Neural cell (in vitro differentiated cells): ENCODE results near the gene STXBP4. TPM values are rescaled to one million over a fixed set of nuclear protein-coding genes. Genes with fewer than 3 reads are reported as not detected.

Source experiments
- H2AFZ ChIP-seq: fragments of 200-600, 300-800 bp; sonication (generic), shearing (Covaris generic); 2 replicates; pipeline ENCODE4 v1.6.0; 2014; ENCODE audit warnings: low read depth, mild to moderate bottlenecking, antibody characterized with exemption, low read length, moderate library complexity
- H3F3A ChIP-seq: fragments of 200-600 bp; shearing (Covaris generic); 2 replicates; pipeline ENCODE4 v1.6.1; 2016; ENCODE audit warnings: mild to moderate bottlenecking, moderate library complexity, mixed read lengths, antibody characterized with exemption, low read length; ENCODE audit not compliant: insufficient read depth, poor library complexity, severe bottlenecking
- H3K27ac ChIP-seq: fragments of 200-600, 300-800 bp; sonication (generic), shearing (Covaris generic); 2 replicates; pipeline ENCODE4 v1.5.1; 2014; ENCODE audit warnings: mild to moderate bottlenecking, low read length, moderate library complexity
- H3K27me3 ChIP-seq: fragments of 300-800, 200-600 bp; sonication (generic), shearing (Covaris generic); 2 replicates; pipeline ENCODE4 v1.6.0; 2014; ENCODE audit warnings: mild to moderate bottlenecking, low read depth, low read length, moderate library complexity; ENCODE audit not compliant: insufficient read depth
- H3K36me3 ChIP-seq: fragments of 300-800, 200-600 bp; sonication (generic), shearing (Covaris generic); 2 replicates; pipeline ENCODE4 v1.5.1; 2014; ENCODE audit warnings: mild to moderate bottlenecking, antibody characterized with exemption, low read length, moderate library complexity; ENCODE audit not compliant: insufficient read depth
- H3K4me2 ChIP-seq: fragments of 300-800, 200-600 bp; sonication (generic), shearing (Covaris generic); 2 replicates; pipeline ENCODE4 v1.6.0; 2014; ENCODE audit warnings: mild to moderate bottlenecking, low read length
- H3K4me3 ChIP-seq: fragments of 300-800, 200-600 bp; sonication (generic), shearing (Covaris generic); 2 replicates; pipeline ENCODE4 v1.5.1; 2014; ENCODE audit warnings: mild to moderate bottlenecking, low read length, moderate library complexity
- H3K79me2 ChIP-seq: fragments of 200-600 bp; shearing (Covaris generic); replicated peaks from 2 replicates; pipeline ENCODE4 v1.6.0; 2014; ENCODE audit warnings: mild to moderate bottlenecking, low read length, moderate library complexity; ENCODE audit not compliant: insufficient read depth
- H3K9ac ChIP-seq: fragments of 300-800, 200-600 bp; sonication (generic), shearing (Covaris generic); 2 replicates; pipeline ENCODE4 v1.6.1; 2016; ENCODE audit warnings: mild to moderate bottlenecking, low read length, mixed read lengths
- H3K9me2 ChIP-seq: fragments of 200-600 bp; shearing (Covaris generic); 2 replicates; pipeline ENCODE4 v1.6.1; 2016; ENCODE audit warnings: mild to moderate bottlenecking, low read length, mixed read lengths; ENCODE audit not compliant: insufficient read depth
- H3K9me3 ChIP-seq: fragments of 200-600, 300-800 bp; sonication (generic), shearing (Covaris generic); 2 replicates; pipeline ENCODE4 v1.6.1; 2016; ENCODE audit warnings: mild to moderate bottlenecking, mixed run types, low read length, moderate library complexity, mixed read lengths
- H4K20me1 ChIP-seq: fragments of 200-600 bp; shearing (Covaris generic); 2 replicates; pipeline ENCODE4 v1.6.1; 2016; ENCODE audit warnings: mild to moderate bottlenecking, mixed run types; ENCODE audit not compliant: insufficient read depth
- CTCF ChIP-seq: fragments of 450-650 bp; IDR thresholded peaks from 2 replicates; pipeline ENCODE4 v1.5.1; 2014; ENCODE audit warnings: antibody characterized with exemption, mild to moderate bottlenecking, moderate library complexity; ENCODE audit not compliant: poor library complexity, severe bottlenecking
- EP300 ChIP-seq: fragments of 450-650 bp; conservative IDR thresholded peaks from 2 replicates; pipeline ENCODE4 v1.6.1; 2014; ENCODE audit warnings: antibody characterized with exemption, mild to moderate bottlenecking, moderate library complexity; ENCODE audit not compliant: poor library complexity, severe bottlenecking
- EZH2 ChIP-seq: fragments of 200-600, 300-800 bp; shearing (Covaris generic), sonication (generic); IDR thresholded peaks from 2 replicates; pipeline ENCODE4 v1.6.1; 2014; ENCODE audit warnings: antibody characterized with exemption, low read length, borderline replicate concordance, mild to moderate bottlenecking; ENCODE audit not compliant: insufficient read depth, poor library complexity, severe bottlenecking
- MXI1 ChIP-seq: fragments of 450-650 bp; conservative IDR thresholded peaks from 2 replicates; pipeline ENCODE4 v1.6.1; 2014; ENCODE audit warnings: antibody characterized with exemption, mild to moderate bottlenecking; ENCODE audit not compliant: poor library complexity, severe bottlenecking
- POLR2AphosphoS5 ChIP-seq: IDR thresholded peaks from 2 replicates; pipeline ENCODE4 v1.6.1; 2012
- RAD21 ChIP-seq: fragments of 450-650 bp; conservative IDR thresholded peaks from 2 replicates; pipeline ENCODE4 v1.6.1; 2014; ENCODE audit warnings: antibody characterized with exemption, mild to moderate bottlenecking, moderate library complexity
- SMC3 ChIP-seq: fragments of 450-650 bp; conservative IDR thresholded peaks from 2 replicates; pipeline ENCODE4 v1.6.1; 2014; ENCODE audit warnings: antibody characterized with exemption, mild to moderate bottlenecking, moderate library complexity; ENCODE audit not compliant: poor library complexity
- TAF1 ChIP-seq: IDR thresholded peaks from 2 replicates; pipeline ENCODE4 v1.6.1; 2012; ENCODE audit warnings: low read depth
- polyA plus RNA-seq: library from polyadenylated mRNA; depleted of rRNA; stranded (reverse); fragments of >200 nt; gene quantifications from 2 replicates; pipeline ENCODE4 v1.2.3, GENCODE V29; 2014
- TF ChIP-seq, protein P1 (sequence below): IDR thresholded peaks from 2 replicates; pipeline ENCODE4 v1.6.1; 2012; ENCODE audit warnings: borderline replicate concordance

Gene STXBP4
- polyA plus RNA-seq, 1 donor from 2014 or later: 8.1 TPM

DNA sequence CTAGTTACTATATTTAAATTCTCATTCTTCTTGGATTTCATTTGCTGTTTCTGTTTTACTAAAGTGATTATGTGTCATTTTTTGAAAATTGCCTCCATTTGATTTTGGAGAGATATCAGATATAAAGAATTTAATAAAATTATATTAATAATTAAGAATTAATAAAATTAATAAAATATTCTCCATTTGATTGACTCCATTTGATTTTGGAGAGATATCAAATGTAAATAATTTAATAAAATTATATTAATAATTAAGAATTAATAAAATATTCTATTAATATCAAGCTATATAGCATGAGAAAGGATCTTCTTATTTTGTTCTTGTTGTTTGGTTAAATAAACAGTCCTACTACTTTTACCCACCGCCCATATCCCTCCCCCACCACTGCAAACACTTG, 23.0 kb downstream of the STXBP4 start:
- Histone ChIP-seq H3K9ac (no peak overlapping the region), H3K4me3 (no peak overlapping the region), H3F3A (no peaks in the 10 kb centered on the region), H2AFZ (no peak overlapping the region), H4K20me1 (no peaks in the 10 kb centered on the region), H3K4me2 (no peak overlapping the region), H3K36me3 (no peaks in the 10 kb centered on the region), H3K27ac (no peak overlapping the region), H3K9me3 (no peaks in the 10 kb centered on the region), H3K9me2 (no peaks in the 10 kb centered on the region), H3K27me3 (no peaks in the 10 kb centered on the region), H3K79me2 (no peaks in the 10 kb centered on the region)
- TF ChIP-seq EP300 (no peak), SMC3 (no peak), CTCF (no peak), RAD21 (no peak), MXI1 (no peak), TAF1 (no peak), POLR2AphosphoS5 (no peak), EZH2 (no peak)
- TF ChIP-seq, protein P1, sequence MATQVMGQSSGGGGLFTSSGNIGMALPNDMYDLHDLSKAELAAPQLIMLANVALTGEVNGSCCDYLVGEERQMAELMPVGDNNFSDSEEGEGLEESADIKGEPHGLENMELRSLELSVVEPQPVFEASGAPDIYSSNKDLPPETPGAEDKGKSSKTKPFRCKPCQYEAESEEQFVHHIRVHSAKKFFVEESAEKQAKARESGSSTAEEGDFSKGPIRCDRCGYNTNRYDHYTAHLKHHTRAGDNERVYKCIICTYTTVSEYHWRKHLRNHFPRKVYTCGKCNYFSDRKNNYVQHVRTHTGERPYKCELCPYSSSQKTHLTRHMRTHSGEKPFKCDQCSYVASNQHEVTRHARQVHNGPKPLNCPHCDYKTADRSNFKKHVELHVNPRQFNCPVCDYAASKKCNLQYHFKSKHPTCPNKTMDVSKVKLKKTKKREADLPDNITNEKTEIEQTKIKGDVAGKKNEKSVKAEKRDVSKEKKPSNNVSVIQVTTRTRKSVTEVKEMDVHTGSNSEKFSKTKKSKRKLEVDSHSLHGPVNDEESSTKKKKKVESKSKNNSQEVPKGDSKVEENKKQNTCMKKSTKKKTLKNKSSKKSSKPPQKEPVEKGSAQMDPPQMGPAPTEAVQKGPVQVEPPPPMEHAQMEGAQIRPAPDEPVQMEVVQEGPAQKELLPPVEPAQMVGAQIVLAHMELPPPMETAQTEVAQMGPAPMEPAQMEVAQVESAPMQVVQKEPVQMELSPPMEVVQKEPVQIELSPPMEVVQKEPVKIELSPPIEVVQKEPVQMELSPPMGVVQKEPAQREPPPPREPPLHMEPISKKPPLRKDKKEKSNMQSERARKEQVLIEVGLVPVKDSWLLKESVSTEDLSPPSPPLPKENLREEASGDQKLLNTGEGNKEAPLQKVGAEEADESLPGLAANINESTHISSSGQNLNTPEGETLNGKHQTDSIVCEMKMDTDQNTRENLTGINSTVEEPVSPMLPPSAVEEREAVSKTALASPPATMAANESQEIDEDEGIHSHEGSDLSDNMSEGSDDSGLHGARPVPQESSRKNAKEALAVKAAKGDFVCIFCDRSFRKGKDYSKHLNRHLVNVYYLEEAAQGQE: no peak

DNA sequence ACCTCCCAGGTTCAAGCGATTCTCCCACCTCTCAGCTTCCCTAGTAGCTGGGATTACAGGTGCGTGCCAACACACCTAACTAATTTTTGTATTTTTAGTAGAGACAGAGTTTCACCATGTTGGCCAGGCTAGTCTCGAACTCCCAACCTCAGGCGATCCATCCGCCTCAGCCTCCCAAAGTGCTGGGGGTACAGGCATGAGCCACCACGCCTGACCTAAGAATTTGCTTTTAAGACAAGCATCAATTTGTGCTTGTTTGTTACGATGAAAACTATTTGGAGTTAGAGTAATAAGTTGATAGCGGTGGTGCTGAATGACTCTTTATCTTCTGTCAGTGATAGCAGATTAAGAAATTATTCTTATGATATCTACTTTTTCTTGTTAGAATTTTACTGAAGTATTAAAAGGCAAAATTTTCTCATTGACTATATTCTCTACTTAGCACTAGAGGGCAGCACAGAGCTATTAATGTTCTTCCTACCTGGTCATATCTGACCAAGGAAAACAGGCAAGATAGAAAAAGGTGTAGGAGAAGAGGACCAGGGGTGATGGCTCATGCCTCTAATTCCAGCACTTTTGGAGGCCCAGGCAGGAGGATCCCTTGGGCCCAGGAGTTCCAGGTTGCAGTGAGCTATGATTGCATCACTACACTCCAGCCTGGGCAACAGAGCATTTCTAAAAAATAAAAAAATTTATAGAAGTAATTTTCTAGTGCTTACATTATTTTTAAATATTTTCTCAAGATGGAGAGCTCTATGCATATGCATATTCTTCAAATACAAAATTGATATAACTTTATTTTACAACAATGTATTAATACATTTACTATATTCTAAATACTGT, 24.5 kb downstream of the STXBP4 start:
- H3K36me3 ChIP-seq: no peaks in the 10 kb centered on the region
- no peak overlapping the region for H2AFZ ChIP-seq
- no peaks in the 10 kb centered on the region for H3F3A ChIP-seq
- no peak overlapping the region for H3K4me3 ChIP-seq
- H3K79me2 ChIP-seq: no peaks in the 10 kb centered on the region
- TF ChIP-seq CTCF (peak; percentile 81), RAD21 (peak; percentile 85), SMC3 (peak; percentile 84), POLR2AphosphoS5 (no peak)
- TF ChIP-seq, protein P1: no peak
- no peaks in the 10 kb centered on the region for H3K27me3 ChIP-seq
- no peak overlapping the region for H3K9ac ChIP-seq
- H3K9me2 ChIP-seq: no peaks in the 10 kb centered on the region
- no peak overlapping the region for H3K27ac ChIP-seq
- H3K4me2 ChIP-seq: no peak overlapping the region
- no peaks in the 10 kb centered on the region for H3K9me3 ChIP-seq
- H4K20me1 ChIP-seq: no peaks in the 10 kb centered on the region
